Globus pallidus (tissue), 1 donor: ENCODE results near the gene ZKSCAN8.
"Not testable (repeated sequence)": the region's sequence is repeated elsewhere in the genome, so short reads cannot be mapped to it uniquely, and the experiment has no call there.

Experiments used
- DNase-seq: peaks from one replicate; pipeline ENCODE4 v3.0.0-alpha.2; 2015; ENCODE audit warnings: low spot score

ZKSCAN8 gene

DNA sequence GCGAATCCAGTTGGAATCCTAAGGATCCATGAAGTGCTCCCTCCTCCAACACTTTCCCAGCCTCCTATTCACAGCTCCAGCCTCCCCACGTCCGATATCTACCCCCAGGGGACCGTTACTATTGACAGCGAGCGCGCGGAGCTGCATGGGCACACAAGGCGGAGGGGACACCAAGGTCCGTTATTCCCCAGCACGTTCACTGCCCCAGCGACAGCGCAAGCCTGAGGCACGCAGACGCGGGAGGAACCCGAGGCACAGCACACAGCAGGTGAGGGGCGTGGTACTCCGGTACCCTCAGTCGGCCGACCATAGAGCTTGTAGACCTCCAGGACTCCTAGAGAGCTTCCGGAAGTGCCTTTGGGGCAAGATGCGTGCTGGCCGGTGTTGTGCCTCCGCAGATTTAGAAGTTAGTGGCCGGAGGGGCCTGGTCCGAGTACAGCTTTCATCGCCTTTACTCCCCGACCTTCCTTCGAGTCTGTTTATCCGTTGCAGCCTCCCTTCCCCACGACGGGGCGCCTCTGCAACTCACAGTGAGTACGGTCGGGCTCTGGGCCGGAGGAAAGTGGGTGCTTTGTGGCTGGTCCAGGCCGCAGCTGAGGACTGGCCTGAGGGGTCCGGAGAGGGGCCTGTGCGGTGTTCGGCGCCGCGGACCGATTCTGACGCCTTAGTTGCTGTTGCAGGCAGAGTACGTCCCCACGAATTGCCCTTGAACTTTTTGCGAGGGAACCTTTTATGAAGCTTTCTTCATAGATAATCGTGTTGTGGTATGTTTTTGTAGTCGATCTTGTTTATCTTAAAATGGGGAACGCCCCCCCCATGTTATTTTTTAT is at the start of gene ZKSCAN8:
ZKSCAN8 (plus strand) TSS at position 384 of the 830 bp plus-strand sequence. CDS start 6,525 bp downstream, outside the sequence.
- peak; percentile 81 for DNase-seq

DNA sequence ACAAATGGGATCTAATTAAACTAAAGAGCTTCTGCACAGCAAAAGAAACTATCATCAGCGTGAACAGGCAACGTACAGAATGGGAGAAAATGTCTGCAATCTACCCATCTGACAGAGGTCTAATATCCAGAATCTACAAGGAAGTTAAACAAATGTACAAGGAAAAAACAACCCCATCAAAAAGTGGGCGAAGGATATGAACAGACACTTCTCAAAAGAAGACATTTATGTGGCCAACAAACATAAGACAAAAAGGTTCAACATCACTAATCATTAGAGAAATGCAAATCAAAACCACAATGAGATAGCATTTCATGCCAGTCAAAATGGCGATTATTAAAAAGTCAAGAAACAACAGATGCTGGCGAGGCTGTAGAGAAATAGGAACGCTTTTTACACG is 39.5 kb upstream of the ZKSCAN8 start:
- not testable (repeated sequence) for DNase-seq

DNA sequence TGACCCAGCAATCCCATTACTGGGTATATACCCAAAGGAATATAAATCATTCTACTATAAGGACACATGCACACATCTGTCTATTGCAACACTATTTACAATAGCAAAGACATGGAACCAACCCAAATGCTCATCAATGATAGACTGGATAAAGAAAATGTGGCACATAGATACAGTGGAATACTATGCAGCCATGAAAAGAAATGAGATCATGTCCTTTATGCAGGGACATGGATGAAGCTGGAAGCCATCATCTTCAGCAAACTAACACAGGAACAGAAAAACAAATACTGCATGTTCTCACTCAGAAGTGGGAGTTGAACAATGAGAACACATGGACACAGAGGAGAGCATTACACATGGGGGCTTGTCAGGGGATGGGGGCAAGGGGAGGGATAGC is 39.0 kb upstream of the ZKSCAN8 start:
- not testable (repeated sequence) for DNase-seq

DNA sequence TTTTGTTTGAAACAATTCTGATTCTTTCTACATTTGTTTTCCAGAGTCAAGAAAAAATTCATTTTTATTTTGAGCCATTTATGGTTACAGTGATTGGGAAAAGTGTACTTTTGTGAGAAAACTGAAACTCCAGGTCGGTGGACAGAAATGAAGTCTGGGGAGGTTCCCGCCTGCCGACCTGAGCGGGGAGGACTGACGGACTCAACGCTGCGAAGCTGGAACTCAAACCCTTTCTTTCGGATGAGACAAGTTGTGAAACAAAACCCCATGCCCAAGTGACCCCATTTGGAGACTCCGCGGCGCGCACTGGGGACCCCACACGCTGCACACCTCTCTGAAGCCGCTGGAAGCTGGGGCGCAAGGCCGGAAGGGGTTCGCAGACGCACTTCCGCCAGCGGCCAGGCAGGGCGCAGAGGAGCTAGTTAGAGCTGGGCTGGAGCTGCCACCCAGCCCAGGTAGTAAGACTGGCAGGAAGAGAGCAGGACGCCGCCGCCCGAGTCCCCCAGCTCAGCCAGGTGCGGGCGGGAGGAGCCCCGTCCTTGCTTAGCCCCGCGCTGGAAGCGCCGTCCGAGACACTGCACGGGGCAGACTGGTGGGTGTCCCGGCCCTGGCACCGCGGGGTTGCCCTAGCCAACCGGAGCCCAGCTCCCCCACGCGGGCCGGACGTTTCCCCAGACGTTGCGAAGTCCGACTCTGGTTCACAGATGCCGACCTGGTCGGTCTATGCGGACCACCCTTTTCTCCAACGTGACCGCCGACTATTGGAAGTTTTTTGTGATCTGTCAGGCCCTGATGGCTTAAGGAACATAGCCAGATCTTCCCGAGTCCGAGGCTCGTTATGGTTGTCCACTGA is 37.1 kb upstream of the ZKSCAN8 start:
- peak; percentile 85 for DNase-seq

DNA sequence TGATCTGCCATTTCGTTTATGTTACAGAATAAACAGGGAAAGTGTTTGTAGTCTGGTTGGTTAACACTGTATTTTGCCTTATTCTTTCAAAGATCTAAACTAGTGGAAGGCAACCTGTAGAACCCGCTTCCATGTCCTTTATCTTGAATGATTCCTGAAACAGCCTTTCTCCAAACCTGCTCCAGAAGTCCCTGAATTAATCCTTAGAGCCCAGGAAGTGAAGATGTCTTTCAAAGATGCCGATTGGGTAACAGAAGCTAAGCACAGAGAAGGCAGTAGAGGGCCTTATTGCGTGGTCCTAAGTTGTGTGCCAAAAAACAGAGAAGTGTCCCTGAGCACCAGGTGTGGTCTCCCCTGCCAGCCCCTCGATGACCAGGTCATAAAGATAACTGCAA is 36.4 kb upstream of the ZKSCAN8 start:
- DNase-seq, result peak; percentile 24

DNA sequence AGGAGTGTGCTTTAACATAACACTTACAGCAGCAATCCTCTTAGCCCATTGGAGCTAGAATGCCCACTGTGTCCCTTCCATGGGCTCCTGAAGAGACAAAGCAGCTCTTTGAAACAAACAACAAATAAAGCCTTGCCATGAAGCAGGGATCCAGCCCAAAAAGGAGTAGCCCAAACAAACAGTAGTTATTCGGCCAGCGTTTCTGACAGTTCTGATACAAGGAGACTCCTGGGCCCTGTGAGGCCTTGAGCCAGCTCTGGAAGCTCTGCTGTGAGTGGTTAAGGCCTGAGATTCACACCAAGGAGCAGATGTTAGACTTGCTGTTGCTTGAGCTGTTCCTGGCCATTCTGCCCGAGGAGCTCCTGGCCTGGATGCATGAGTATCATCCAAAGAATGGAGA is 34.2 kb upstream of the ZKSCAN8 start:
- peak; percentile 80 for DNase-seq

DNA sequence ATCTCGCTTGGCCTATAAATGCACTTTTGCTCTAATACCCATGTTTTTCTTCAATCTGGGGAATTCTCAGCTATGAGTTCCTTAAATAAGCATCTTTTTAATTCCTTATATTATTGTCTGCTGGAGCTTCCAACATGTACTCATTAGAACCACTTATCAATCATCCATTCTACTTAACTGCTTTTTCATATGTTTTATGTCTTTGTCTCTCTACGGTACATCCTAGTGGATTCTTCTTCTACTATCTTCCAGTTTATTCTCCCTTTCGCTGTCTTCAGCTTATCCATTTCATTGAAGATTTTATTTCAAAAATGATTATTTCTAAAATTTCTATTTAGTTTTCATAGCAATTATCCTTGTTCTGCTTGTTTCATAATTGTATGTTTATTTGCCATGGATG is 29.7 kb upstream of the ZKSCAN8 start:
- DNase-seq, result no peak

DNA sequence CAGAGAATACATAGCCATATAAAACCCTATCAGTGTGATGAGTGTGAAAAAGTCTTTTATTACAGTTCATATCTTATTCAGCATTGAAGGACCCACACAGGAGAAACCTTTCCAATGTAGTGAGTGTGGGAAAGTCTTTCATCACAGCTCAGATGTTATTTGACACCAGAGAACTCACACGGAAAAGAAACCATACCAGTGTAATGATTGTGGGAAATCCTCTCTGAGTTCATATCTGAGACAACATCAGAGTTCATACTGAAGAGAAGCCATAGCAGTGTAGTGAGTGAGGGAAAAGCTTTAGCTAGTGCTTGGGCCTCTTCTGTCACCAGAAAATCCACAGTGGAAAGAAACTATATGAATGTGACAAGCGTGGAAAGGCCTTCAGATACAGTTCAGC is 25.9 kb upstream of the ZKSCAN8 start:
- DNase-seq, result no peak

DNA sequence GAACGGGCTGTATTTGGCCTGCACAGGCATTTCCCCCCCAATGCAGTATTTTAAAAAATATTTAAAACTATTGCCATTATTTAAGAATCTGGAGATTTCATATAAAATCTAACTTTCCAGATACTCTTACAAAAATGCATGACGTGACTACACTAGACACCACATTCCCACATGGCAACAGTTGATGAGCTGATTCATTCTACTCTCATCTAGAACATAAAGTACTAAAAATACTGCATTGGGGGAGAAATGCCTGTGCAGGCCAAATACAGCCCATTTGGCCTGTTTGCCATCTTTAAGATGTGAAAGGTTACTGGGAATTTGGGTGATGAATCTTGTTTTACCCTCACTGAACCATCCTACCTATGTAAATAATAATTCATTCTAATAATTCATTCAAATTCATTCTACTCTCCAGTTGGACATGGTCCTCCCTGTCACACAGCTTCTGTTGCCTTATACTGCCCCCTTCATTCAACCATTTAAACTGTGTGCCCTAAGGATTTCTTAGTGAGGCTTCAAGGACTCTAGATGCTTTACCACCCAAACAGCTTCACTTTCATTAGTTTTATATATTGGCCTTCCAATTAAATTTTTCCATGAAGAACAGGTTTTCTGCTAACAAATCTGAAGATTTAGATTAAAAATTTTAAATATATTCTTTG is 24.2 kb upstream of the ZKSCAN8 start:
- DNase-seq, result no peak

DNA sequence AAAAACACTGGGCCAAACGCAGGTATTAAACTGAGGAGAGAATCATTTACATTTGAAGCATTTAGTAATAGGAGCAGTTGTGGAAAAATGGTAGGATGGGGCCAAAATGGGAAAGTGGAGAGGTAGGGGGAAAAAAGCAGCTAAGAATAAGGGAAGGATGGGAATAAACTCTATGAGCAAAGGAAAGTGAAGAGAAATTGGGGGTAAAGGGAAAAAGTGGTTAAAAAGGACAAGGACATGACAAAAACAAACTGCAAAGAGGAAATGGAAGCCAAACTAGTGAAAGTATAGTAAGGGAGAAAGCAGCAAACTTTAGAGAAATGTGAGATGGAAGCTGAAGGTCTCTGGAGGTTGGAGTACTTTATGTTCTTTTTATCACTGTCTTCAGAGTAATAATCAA is 23.5 kb upstream of the ZKSCAN8 start:
- no peak for DNase-seq

DNA sequence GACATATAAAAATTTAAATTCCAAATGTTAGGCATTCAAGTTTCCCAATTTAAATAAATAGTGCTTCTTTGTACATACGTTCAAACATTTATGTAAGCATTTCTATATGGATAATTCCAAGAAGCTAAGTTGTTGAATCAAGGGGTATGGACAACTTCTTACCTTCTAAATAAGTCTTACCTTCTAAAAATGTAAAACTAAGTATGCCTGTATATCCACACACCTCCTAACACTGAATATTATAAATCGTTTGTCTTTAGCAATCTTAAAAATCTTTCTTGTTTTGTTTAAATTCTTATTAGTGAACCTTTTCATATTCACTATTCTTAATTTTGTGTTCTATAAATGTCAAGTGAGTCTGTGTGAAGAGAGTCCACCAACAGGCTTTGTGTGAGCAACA is 19.8 kb upstream of the ZKSCAN8 start:
- no peak for DNase-seq

DNA sequence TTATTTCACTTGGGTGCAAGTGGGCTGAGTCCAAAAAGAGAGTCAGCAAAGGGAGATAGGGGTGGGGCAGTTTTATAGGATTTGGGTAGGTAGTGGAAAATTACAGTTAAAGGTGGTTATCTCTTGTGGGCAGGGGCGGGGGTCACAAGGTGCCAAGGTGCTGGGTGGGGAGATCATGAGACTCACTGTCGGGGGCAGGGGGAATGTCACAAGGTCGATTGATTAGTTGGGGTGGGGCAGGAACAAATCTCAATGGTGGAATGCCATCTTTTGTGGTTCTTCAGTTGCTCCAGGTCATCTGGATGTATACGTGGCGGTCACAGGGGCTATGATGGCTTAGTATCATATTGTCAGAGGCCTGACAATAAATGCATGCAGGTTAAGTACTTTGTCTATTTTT is 19.4 kb upstream of the ZKSCAN8 start:
- DNase-seq, result not testable (repeated sequence)

DNA sequence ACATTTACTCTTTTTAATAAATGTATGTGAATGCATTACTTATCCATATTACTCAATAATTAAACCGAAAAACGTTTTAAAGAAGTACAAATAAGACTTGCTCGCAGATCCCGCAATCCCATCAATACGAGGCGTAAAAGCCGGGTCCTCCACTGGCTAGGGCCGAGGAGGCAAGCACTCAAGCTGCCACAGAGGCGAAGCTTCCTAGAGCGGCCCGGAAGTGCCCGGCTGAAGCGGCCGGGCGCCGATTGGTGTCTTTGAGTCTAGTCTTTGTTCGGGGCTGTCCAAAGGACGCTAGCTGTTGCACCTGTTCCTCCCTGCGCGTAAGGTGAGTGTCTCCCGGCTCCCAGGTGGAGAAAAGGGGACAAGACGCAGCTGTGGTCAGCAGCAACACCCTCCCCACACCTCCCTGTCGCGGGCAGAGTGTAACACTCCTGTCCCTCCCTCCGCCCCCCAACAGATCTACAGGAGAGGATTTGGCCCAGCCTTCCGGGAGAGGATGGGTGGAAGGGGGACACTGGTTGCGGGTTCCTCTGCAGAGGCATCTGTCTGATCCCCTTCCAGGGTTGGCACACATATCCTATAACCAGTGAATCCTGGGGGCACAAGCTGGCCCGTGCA is 17.2 kb upstream of the ZKSCAN8 start, which contains the start of gene ZSCAN16:
ZSCAN16 (plus strand) TSS at position 260 of the 621 bp plus-strand sequence. CDS start 835 bp downstream, outside the sequence.
- DNase-seq, result peak; percentile 80

DNA sequence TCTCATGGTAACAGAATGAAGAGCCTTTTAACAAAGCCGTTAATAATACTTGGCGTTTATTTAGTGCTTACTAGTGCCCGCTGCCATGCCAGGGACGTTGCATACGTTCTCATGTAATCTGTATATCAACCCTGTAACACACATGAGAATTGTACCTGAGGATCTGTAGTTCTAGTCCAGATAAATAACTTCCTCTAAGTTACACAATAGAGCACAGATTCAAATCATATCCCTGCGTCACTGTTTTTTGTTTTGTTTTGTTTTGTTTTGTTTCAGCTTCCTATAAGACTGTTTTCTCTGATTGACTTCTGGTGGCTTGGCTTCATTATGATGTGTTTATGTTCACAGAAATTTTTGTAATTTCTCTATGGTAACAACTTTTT is 16.7 kb upstream of the ZKSCAN8 start:
- DNase-seq, result no peak

DNA sequence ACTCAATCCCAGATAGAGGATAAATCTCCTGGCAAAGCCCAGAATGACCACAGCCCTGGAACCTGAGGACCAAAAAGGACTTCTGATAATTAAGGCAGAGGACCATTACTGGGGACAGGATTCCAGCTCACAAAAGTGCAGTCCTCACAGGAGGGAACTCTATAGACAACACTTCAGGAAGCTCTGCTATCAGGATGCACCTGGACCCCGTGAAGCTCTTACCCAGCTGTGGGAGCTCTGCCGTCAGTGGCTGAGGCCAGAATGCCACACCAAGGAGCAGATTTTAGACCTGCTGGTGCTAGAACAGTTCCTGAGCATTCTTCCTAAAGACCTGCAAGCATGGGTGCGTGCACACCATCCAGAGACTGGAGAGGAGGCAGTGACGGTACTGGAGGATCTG is 16.3 kb upstream of the ZKSCAN8 start:
- no peak for DNase-seq

DNA sequence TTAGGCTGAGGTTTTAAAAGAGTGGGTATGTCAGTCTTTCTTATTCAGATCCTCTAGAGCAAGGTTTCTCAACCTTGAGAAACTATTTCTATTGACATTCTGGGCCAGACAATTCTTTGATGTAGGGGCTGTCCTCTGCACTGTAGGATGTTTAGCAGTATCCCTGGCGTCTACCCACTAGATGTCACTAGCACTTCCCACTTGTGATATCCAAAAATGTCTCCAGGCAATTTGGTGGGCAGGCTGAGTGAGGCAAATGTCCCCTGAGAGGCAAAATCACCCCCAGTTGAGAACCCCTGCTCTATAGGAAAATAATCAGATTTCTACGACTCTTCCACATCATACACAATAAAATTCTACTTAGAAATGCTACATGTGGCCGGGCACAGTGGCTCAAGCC is 7.7 kb upstream of the ZKSCAN8 start:
- no peak for DNase-seq

DNA sequence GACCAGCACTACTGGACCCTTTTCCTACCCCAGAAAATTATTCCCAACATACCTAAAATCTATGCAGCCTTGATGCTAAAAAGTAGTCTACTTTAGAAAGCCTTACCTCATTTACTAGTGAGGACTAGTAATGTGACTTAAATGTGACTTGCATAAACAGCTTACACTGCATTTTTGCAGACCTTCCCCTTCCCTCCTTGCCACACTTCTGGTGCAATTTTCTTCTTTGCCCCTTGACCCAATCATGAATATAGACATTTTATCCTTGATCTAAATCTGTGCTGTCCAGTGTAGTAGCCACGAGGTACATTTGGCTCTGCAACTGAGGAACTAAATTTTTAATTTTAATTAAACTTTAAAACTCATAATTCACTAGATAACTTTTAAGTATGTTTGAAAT is 7.0 kb upstream of the ZKSCAN8 start:
- DNase-seq, result no peak

DNA sequence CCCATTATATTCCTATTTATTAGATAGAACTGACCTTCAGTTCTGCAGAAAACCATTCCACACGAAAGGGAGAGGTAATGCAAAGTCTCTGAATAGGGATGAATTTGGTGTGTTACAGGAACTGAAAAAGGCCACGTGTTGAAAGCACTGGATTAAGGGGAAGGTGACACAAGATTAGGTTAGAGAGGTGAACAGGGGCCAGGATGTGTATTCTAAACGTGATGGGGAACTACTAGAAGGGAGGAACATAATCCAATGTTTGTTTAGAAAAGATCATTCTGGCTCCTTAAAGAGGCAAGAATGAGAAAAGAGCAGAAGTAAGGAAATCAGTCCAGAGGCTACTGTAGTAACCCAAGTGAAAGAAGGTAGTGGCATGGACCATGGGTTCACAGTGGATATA is 6.3 kb upstream of the ZKSCAN8 start:
- DNase-seq, result no peak

DNA sequence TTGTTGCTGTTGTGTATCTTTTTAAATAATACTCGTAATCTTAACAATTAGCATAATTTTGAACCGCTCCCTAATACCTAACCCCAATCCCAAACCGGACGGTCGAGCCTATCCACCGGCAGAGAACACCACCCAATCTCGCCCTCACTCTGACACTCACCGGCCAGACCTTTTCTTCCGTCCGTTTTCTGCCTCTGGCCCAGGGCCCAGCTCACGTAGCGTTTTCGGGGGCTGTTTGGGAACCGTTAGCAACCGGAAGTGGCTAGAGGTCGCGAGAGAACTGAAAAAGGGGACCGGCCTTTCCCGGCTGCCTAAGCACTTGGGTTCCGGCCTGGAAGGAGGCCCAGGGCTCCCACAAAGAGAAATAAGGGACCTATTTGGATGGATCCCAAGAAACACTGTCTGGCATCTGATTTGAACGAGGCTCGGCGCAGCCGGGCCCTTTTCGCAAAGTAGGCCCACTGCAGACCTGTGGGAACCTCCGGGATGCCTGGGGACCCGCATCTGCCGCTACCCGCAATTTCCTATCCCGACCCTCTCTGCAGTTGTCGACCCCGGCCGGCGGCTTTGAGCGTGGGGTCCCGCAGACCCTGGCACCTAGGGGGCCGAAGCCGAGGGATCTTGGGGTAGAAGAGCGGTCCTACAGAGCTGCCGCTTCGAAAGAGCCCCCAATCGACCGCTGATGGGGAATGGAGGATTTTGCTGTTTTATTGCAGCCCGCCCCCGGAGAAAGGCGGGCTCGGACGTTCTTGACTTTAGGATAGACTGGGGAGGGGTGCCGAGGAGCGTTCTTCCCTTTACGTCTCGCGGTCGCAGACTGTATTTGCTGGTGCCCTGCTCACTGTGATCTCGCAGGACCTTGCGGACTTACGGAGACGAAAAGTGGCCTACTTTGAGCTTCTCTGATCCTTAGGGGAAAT is 4.8 kb upstream of the ZKSCAN8 start:
- DNase-seq, result peak; percentile 88

DNA sequence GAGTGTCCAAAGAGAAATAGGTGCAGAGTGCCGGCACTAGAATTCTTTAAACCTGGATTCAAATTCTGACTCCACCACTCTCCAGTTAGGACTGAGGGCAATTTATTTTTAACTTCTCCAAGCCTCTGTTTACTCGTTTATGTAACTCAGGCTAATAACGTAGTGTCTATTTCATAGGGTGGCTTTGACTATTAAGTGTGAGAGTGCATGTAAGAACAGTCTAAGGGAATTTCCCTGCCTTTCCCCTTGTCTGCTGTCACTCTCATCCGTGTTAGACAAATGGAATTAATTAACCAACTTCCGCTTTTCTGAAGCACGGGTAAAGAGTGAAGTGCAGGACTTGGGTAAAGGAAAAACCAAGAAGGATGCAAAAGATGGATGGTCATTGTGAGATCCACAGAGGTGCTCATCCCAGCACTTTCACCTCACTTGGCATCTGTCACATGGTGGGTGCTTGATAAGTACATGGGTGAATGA is 4.1 kb upstream of the ZKSCAN8 start:
- no peak for DNase-seq
